Measurements from ENCODE around the gene CHMP6.
"Not testable (repeated sequence)": the region's sequence is repeated elsewhere in the genome, so short reads cannot be mapped to it uniquely, and the experiment has no call there.

The CHMP6 gene

DNA sequence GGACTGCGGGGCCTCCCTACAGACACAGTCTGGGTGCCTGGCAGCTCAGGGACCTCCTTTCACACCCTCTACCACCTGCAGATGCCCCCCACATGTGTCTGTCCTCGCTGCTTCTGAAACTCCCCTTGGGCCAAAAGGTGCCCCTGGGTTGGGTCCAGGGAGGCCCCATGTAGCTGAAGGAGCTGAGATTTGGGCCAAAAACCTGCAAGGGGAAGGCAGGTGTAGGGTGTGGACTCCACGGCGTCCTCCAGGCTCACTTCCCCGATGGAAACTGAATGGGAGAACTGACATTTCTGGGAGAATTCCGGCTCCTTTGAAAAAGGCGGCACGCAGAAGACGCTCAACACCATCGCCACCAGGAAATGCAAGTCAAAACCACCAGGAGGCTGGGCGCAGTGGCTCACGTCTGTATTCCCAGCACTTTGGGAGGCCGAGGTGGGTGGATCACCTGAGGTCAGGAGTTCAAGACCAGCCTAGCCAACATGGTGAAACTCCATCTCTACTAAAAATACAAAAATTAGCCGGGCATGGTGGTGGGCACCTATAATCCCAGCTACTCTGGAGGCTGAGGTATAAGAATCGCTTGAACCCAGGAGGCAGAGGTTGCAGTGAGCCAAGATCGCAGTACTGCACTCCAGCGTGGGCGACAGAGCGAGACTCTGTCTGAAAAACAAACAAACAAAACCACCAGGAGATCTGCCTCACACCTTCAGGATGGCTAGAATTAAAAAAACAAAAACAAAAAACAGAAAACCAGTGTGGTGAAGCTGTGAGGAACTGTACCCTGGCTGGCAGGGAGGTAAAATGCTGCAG lies 30.1 kb downstream of the CHMP6 start:
- Histone ChIP-seq H3K9ac (ENCODE audit: low read depth, low read length) (no peak overlapping the region), H3K9me3 (ENCODE audit: insufficient read depth, low read depth, low read length) (no peaks in the 10 kb centered on the region), H3K27me3 (ENCODE audit: insufficient read depth, low read length) (no peaks in the 10 kb centered on the region; the same call in 1 of the 2 replicates), H3K27ac (ENCODE audit: low read depth, low read length) (no peak overlapping the region), H3K4me3 (ENCODE audit: low read length) (no peak overlapping the region), H3K4me1 (ENCODE audit: insufficient read depth, low read length) (no peaks in the 10 kb centered on the region), H3K36me3 (ENCODE audit: insufficient read depth, low read length) (no peaks in the 10 kb centered on the region)
- 90% methylated on average over 19 of the region's 19 CpGs for WGBS

DNA sequence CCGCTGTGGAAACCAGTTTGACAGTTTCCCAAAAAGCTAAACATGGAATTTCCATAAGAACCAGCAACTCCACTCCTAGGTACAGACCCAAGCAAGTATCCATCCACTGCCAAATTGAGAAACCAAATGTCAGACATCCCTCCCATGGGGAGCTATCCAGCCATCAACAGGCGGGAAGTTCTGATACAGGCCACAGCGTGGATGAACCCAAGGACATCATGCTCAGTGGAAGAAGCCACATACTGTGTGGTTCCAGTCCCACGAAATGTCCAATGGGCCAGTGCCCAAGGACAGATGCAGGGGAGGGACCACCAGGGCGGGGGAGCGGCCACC lies 30.7 kb downstream of the CHMP6 start:
- Histone ChIP-seq H3K27me3 (ENCODE audit: insufficient read depth, low read length) (no peaks in the 10 kb centered on the region; the same call in 1 of the 2 replicates), H3K27ac (ENCODE audit: low read depth, low read length) (no peak overlapping the region), H3K9me3 (ENCODE audit: insufficient read depth, low read depth, low read length) (no peaks in the 10 kb centered on the region), H3K4me1 (ENCODE audit: insufficient read depth, low read length) (no peaks in the 10 kb centered on the region), H3K9ac (ENCODE audit: low read depth, low read length) (no peak overlapping the region), H3K36me3 (ENCODE audit: insufficient read depth, low read length) (no peaks in the 10 kb centered on the region), H3K4me3 (ENCODE audit: low read length) (no peak overlapping the region)
- WGBS = 94% methylated on average over 5 of the region's 6 CpGs

- H3K9me3 ChIP-seq (ENCODE audit: insufficient read depth, low read depth, low read length) = no peaks in the 10 kb centered on the region
- H3K9ac ChIP-seq (ENCODE audit: low read depth, low read length) = no peak overlapping the region
- H3K4me1 ChIP-seq (ENCODE audit: insufficient read depth, low read length) = no peaks in the 10 kb centered on the region
- no peak overlapping the region for H3K4me3 ChIP-seq (ENCODE audit: low read length)
- H3K36me3 ChIP-seq (ENCODE audit: insufficient read depth, low read length) = no peaks in the 10 kb centered on the region
- H3K27ac ChIP-seq (ENCODE audit: low read depth, low read length) = no peak overlapping the region
- no peaks in the 10 kb centered on the region for H3K27me3 ChIP-seq (ENCODE audit: insufficient read depth, low read length)
- WGBS = 90% methylated on average over 16 of the region's 16 CpGs
Measured at GRCh38 chr17:81025065-81025740, 33.6 kb downstream of the CHMP6 start.

- H3K4me1 ChIP-seq (ENCODE audit: insufficient read depth, low read length) = no peaks in the 10 kb centered on the region
- H3K27me3 ChIP-seq (ENCODE audit: insufficient read depth, low read length) = no peaks in the 10 kb centered on the region
- no peak overlapping the region for H3K9ac ChIP-seq (ENCODE audit: low read depth, low read length)
- H3K9me3 ChIP-seq (ENCODE audit: insufficient read depth, low read depth, low read length) = no peaks in the 10 kb centered on the region
- no peaks in the 10 kb centered on the region for H3K36me3 ChIP-seq (ENCODE audit: insufficient read depth, low read length)
- 93% methylated on average over 22 of the region's 22 CpGs for WGBS
- H3K4me3 ChIP-seq (ENCODE audit: low read length) = no peak overlapping the region
- H3K27ac ChIP-seq (ENCODE audit: low read depth, low read length) = no peak overlapping the region
Measured at GRCh38 chr17:81025741-81026129, 34.1 kb downstream of the CHMP6 start.

- Histone ChIP-seq H3K36me3 (ENCODE audit: insufficient read depth, low read length) (no peaks in the 10 kb centered on the region), H3K4me1 (ENCODE audit: insufficient read depth, low read length) (no peaks in the 10 kb centered on the region), H3K9ac (ENCODE audit: low read depth, low read length) (no peak overlapping the region), H3K27me3 (ENCODE audit: insufficient read depth, low read length) (no peaks in the 10 kb centered on the region), H3K27ac (ENCODE audit: low read depth, low read length) (no peak overlapping the region), H3K4me3 (ENCODE audit: low read length) (no peak overlapping the region), H3K9me3 (ENCODE audit: insufficient read depth, low read depth, low read length) (no peaks in the 10 kb centered on the region)
- WGBS = 94% methylated on average over 31 of the region's 31 CpGs
Measured at GRCh38 chr17:81026266-81027036, 34.8 kb downstream of the CHMP6 start.

DNA sequence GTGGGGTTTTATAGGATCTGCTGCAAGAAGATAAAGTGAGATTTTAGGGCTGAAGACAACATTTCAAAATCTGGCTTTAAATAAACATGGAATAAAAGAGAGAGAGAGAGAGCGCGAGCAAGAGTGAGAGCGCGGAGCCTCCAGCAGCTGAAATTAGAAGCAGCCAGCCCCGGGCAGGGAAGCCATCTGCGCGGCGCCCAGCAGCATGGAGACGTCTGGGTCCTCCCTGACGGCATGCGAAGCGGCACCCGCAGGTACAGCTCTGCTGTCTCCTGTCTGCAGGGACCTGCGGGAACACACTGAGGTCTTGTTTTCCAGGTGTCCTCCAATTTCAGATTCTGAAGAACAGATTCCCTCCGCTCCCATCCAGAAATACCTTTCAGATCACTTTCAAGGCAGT lies 35.4 kb downstream of the CHMP6 start:
- no peaks in the 10 kb centered on the region for H3K4me1 ChIP-seq (ENCODE audit: insufficient read depth, low read length)
- no peak overlapping the region for H3K9ac ChIP-seq (ENCODE audit: low read depth, low read length)
- no peaks in the 10 kb centered on the region for H3K9me3 ChIP-seq (ENCODE audit: insufficient read depth, low read depth, low read length)
- no peaks in the 10 kb centered on the region for H3K27me3 ChIP-seq (ENCODE audit: insufficient read depth, low read length)
- H3K4me3 ChIP-seq (ENCODE audit: low read length) = no peak overlapping the region
- no peak overlapping the region for H3K27ac ChIP-seq (ENCODE audit: low read depth, low read length)
- 94% methylated on average over 15 of the region's 15 CpGs for WGBS
- H3K36me3 ChIP-seq (ENCODE audit: insufficient read depth, low read length) = no peaks in the 10 kb centered on the region

DNA sequence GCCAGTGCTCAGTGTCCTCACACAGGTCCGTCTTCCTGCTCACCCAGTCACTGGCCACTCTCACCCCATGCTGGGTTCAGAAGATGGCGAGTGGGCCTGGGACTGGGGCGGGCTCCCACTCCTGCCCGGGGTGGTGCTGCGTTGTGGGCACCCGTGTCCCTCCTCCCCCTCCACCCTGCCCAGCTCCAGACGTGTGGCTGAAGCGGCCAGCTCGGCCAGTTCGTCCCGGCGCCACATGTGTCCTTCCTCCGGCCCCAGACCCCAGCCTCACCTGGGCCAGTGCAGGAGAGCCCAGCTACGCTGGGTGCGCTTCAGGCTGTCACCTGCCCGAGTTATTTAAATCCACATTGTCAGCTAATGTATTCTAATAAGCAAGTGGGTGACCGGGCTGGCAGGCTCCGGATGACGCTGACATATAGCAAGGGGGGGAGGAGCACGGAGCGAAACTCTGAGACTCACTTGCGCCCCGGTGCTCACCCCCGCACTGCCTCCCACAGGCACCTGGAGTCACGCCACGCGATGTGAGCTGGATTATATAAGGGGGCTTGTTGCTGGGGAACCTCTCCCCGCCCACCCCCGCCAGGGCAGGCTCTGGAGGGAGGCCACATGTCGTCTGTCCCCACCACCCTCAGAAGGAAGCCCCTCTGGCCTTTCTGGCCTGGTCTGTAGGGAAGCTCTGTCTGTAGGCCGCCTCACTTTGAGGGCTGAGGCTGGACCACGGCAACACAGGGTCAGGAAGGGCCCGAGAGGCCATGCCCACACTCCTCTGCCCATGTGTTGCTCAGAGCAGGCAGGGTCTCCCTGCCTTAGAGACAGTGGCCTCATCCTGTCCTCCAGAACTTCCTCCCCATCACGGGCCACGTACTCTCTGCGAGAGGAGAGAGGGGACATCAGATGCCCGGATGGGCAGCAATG lies 36.2 kb downstream of the CHMP6 start:
- H3K4me1 ChIP-seq (ENCODE audit: insufficient read depth, low read length) = no peaks in the 10 kb centered on the region
- no peaks in the 10 kb centered on the region for H3K9me3 ChIP-seq (ENCODE audit: insufficient read depth, low read depth, low read length)
- H3K4me3 ChIP-seq (ENCODE audit: low read length) = no peak overlapping the region
- no peak overlapping the region for H3K9ac ChIP-seq (ENCODE audit: low read depth, low read length)
- H3K36me3 ChIP-seq (ENCODE audit: insufficient read depth, low read length) = no peaks in the 10 kb centered on the region
- 90% methylated on average over 37 of the region's 37 CpGs for WGBS
- H3K27me3 ChIP-seq (ENCODE audit: insufficient read depth, low read length) = no peaks in the 10 kb centered on the region
- H3K27ac ChIP-seq (ENCODE audit: low read depth, low read length) = no peak overlapping the region

GRCh38 chr17:81028506-81028858 lies 36.8 kb downstream of the CHMP6 start:
- Histone ChIP-seq H3K27ac (ENCODE audit: low read depth, low read length) (no peak overlapping the region), H3K4me3 (ENCODE audit: low read length) (no peak overlapping the region), H3K9ac (ENCODE audit: low read depth, low read length) (no peak overlapping the region), H3K27me3 (ENCODE audit: insufficient read depth, low read length) (peaks cover 5% of the 10 kb centered on the region; the same call in 1 of the 2 replicates), H3K4me1 (ENCODE audit: insufficient read depth, low read length) (no peaks in the 10 kb centered on the region), H3K9me3 (ENCODE audit: insufficient read depth, low read depth, low read length) (no peaks in the 10 kb centered on the region), H3K36me3 (ENCODE audit: insufficient read depth, low read length) (no peaks in the 10 kb centered on the region)
- 69% methylated on average over 12 of the region's 12 CpGs for WGBS

GRCh38 chr17:81029859-81030258 lies 38.2 kb downstream of the CHMP6 start:
- Histone ChIP-seq H3K36me3 (ENCODE audit: insufficient read depth, low read length) (no peaks in the 10 kb centered on the region), H3K9me3 (ENCODE audit: insufficient read depth, low read depth, low read length) (no peaks in the 10 kb centered on the region), H3K4me3 (ENCODE audit: low read length) (no peak overlapping the region), H3K27me3 (ENCODE audit: insufficient read depth, low read length) (peaks cover 11% of the 10 kb centered on the region; the same call in 1 of the 2 replicates), H3K9ac (ENCODE audit: low read depth, low read length) (no peak overlapping the region), H3K4me1 (ENCODE audit: insufficient read depth, low read length) (no peaks in the 10 kb centered on the region), H3K27ac (ENCODE audit: low read depth, low read length) (no peak overlapping the region)
- 94% methylated on average over 11 of the region's 11 CpGs for whole genome bisulfite sequencing

DNA sequence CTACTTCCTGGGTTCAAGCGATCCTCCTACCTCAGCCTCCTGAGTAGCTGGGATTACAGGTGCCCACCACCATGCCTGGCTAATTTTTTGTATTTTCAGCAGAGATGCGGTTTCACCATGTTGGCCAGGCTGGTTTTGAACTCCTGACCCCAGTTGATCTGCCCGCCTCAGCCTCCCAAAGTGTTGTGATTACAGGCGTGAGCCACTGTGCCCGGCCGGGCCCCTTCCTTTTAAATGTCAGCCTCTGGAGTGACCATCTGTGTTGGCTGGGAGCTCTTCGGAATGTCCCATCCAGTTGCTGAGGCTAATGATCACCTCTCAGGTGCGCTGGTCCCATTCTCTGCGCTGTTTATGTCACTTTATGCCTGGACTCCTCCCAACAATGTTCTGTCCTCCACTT lies 38.7 kb downstream of the CHMP6 start:
- not testable (repeated sequence) for H3K4me1 ChIP-seq (ENCODE audit: insufficient read depth, low read length); H3K9me3 ChIP-seq (ENCODE audit: insufficient read depth, low read depth, low read length); H3K27ac ChIP-seq (ENCODE audit: low read depth, low read length); H3K9ac ChIP-seq (ENCODE audit: low read depth, low read length); H3K4me3 ChIP-seq (ENCODE audit: low read length); H3K36me3 ChIP-seq (ENCODE audit: insufficient read depth, low read length)
- 96% methylated on average over 9 of the region's 9 CpGs for WGBS
- peaks cover 11% of the 10 kb centered on the region; the same call in 1 of the 2 replicates for H3K27me3 ChIP-seq (ENCODE audit: insufficient read depth, low read length)
